Stimulated activated CD4-positive, alpha-beta T cell treated with anti-CD3 and anti-CD28 coated beads, Interleukin-2, amount 100 ng/mL, for 24 hours (primary cell): Measurements from ENCODE around the gene PROK1.
A peak's percentile ranks its signal among the peaks of the same experiment; 100 is the strongest.

Experiments
- DNase-seq, 2 donors: peaks; one replicate each; pipeline ENCODE4 v3.0.0-alpha.2; 2020

Gene PROK1

DNA sequence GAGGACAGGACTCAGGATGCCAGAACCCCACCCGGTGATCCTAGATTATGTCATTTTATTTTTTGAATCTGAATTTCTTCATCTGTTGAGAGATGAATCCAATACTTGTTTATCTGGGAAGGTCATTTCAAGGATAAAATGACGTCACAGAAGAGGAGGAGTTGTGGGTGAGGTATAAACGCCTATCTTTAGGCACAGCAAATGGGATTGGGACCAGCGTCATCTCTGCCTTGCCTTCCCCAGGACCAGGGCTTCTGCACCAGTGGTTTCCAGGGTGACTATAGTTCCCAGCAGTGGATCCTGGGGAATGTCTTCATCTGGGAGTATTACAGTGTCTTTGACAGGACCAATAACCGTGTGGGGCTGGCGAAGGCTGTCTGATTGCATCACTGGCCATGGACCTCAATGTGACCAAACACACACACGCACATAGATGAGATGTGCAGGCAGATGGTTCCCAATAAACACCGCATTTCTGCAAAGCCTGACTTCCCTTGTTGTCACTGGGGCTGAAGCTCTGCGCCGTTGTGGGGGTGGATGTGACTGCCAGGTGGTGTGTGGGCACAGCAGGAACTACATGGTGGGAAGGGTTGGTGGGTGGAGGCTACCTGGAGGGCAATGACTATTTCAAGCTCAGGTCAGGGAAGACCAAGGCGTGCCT, 40.0 kb downstream of the PROK1 start:
- no peak for DNase-seq

DNA sequence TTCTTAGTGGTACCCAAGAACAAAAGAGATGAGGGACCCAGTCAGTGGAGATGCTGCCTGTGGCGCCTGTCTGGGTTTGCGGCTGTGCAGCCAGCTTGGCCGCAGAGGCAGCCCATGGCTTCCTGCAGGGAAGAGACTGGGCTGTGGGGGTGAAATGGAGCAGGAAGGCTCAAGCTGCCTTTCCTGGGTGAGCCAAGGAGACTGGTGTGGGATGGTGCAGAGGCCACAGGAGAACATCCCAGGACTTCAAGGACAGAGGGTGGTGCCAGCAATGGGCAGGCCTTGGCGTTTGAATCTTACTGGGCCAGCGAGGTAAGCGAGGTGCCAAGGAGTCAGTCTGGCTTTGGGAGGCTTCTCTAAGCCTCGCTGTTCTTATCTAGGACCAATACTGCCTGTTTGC, 41.6 kb downstream of the PROK1 start:
- no peak for DNase-seq

DNA sequence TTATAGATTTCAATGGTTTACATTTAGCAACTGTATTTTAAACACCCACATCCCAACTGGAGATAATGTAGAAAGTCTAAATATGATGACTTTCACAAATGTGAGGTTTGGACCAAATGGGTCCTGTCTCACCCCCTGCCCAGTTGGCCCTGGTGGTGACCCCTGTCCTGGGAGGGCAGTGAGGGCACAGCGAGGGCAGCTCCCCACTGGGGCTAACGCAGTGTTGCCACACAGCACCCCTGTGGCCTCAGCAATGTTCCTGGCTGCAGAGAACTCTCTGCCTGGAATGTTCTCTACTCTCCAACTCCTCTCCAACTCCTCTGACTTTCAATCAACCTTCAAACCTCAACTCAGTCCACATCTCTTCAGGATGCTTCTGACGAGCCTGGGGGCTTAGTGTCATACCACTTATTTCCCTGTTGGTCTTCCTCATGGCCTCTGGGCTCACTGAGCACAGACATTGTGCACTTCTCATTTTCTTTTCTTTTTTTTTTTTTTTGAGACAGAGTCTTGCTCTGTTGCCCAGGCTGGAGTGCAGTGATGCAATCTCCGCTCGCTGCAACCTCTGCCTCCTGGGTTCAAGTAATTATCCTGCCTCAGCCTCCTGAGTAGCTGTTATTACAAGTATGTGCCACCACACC, 42.2 kb downstream of the PROK1 start:
- DNase-seq = no peak

DNA sequence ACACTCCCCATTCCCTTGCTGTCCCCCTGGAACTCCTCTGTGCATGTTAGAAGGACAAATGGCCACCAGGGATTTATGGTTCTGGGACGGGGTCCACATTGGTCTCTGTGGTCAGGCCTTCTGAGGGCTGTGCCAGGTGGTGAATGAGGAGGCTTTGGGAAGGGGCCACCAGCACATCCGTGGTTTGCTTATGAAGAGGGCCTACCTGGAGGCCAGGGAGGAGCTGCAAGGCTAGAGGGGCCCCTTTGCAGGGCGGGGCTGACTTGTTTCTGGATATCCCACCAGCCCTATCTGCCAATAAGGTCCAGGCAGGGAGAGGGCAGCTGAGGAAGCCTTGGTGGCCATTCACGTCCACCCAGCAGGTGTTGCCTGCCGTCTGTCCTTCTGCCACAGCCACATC, 43.1 kb downstream of the PROK1 start:
- no peak for DNase-seq

DNA sequence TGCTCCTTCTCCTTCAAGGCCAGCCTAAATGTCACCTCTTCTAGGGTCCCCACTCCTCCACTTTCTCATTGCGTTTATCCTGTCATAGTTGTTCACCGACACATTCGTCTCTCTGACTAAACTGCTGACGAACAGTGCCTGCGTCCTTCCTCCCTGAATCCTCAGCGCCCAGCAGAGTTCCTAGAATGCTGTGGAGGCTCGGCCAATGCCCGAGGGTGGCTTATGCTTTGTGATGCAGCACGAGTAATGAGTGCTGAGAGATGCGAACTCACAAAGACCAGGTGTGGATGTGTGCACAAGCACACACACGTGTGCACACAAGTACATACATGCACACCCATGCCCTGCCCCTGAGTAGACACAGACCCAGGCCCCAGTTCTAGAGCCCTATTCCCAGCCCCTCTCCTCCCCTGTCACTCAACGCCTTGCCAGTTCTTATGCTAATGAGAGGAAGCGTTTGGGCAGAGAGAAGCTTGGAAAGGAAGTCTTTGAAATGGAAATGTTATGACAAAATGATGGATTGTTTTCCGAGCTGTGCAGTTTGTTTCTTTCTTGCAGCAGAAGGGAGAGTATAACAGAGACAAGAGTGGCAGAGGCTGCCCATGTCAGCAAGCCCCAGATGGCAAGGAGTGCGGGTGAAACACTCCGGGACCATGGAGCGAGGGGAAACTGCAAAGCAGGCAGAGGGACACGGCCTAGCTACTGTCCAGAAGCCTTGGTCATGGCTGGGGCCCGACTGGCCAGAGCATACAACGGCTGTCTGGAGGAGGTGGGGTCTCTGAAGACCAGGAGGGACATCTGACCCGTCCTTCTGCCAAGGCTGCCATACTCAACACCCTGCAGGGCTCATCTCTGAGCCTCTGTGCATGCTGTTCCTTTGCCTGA, 43.8 kb downstream of the PROK1 start:
- DNase-seq = no peak

DNA sequence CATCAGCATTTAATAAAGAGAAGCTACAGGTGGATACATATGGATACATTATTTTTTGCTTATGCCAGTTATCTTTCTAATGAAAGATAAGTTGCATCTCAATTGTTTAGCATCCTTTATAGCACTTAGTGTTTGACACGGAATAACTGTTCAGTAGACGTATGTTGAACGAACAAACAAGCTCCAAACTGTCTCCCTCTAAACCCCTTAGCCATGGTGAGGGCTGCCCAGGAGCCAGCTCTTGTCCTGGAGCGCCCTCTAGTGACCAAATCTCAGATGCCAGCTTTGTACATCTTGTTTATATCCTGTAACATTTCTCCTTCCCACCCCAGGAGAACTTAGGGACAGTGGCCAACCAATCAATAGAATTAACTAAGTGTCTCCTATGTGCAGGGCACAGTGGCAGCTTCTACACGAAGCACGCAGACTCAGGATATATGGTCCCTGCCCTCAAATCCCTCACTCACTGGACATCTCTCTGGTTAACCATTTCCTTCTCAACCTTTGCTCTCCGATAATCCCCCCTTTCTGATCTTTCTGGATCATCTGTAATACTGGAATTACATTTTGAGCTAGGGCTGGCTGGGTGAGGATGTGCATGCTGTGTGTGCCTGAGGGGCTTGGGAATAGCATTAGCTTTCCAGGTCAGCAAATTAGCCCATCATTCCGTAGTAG, 45.1 kb downstream of the PROK1 start:
- DNase-seq = peak; percentile 84 to 85

DNA sequence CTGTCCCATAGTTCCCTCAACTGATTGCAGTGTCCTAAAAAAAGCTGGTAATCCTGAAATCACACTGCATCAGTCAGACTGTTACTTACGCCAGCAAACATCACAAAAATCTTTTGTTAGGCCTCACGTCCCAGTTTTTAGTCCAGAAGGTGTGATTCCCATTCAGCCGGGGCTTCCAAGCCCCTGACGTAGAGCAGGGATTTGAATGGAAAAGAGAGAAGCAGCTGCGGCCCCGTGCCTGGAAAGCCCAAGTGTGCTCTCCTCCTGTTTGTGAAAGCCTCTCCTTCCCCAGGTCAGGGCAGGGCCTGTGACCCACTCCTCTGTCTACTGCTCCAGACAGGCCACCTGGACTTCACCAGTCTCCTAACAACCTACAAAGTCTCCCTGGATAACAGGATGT, 47.3 kb downstream of the PROK1 start:
- DNase-seq = no peak

DNA sequence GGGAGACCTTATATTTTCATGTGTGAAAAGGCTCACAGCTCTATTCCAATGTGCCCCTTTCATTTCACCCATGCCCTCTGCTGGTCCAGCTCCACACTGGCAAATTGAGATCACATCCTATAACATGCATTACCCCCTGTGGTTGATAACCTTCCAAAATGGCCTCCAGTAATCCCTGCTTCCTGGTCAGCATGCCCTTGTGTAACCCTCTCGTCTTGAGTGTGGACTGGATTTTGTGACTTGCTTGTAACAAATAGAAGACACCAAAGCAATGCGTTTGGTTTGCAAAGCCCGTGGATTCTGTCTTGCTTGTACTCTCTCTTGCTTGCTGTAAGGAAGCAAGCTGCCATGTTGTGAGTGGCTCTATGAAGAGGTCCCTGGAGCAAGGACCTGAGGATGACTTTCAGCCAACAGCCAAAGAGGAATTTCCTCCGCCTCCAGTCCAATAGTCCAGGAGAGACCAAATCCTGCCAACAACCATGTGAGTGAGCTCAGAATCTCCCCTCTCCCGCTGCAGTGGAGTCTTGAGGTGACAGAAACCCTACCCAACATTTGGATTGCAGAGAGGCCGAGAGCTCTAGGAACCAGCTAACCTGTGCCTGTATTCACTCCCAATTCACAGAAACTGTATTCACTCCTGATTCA, 50.7 kb downstream of the PROK1 start:
- DNase-seq = no peak

DNA sequence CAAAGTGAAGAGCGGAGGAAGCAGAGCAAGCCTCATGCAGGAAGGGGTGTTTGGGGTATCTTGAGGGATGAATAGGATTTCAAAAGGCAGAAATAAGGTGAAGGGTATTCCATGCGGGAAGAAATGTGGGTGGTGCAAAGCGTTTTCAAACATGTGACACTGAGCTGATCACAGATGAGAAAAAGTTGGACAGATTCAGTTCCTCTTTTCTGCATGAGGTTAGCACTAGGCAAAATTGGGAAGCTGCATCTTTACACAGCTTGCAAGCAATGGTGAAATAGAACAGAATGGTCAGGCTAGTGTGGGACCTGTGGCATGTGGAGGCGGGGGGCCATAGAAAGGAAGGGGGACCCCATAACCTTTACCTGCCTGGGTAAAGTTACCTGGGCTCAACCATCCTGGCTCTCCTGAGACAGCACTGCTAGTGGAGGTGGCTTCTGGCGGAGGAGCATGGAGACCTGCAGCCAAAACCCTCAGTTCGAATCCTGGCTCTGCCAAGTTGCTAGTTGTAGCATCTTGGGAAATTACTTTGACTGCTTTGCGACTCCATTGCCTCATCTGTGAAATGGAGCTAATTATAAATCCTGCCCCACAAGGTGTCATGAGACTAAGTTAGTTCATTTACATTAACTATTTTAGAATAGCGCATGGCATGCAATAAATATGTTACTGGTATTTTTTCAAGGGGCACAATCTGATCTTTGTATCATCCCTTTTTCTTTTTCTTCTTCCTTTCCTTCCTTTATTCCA, 51.6 kb downstream of the PROK1 start:
- DNase-seq = no peak

DNA sequence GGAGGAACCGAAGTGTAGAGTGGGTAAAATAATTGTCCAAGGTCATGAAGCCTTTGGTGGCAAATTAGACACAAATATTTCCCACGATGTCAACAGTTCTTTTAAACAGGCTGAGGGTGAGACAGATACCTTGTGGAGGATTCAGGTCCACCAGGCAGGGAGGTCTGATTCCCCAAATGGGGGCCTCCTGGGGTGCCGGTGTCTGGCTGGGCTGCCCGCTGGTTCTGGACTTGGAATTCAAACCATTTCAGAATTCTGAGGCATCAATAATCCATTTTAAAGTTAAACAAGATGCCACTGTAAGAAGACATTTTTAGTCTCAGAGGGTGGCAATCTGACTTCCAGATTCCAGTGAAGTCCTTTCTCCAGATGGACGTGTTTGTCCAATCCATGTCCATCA, 52.5 kb downstream of the PROK1 start:
- no peak for DNase-seq

DNA sequence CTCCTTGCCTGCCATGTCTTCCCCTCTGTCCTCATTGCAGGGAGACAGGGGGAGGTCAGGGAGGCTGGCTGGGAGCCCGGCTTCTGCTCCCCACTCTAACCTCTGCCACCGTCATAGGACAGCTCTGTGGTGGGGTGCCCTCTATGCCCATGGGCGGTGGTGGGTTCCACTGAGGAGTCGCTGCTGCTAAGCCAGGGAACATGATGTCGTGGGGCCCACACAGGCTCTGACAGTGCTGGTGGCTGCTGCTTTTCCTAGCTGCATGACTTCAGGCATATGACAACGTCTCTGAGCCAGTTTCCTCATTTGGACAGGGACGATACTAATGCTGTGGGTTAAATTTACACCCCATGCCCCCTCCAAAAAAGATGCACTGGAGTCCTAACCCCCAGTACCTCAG, 53.3 kb downstream of the PROK1 start:
- no peak for DNase-seq

DNA sequence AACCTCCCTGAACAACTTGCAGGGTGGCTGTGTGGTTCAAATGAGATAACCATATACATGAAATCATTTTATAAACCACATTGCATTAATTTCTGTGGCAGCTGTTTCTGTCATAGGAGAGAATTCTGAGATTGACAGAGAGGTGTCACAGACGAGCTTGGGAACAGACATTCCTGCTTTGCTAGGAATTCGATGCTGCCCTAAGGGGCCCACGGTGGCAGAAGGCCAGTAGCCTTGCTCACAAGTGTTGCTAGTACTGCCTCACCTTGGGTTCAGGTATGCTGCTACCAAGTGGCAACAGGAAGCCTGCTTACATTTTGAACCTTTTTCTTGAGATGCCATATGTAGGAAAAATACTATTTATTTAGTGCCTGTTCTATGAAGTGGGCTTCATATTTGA, 54.6 kb downstream of the PROK1 start:
- DNase-seq = no peak

DNA sequence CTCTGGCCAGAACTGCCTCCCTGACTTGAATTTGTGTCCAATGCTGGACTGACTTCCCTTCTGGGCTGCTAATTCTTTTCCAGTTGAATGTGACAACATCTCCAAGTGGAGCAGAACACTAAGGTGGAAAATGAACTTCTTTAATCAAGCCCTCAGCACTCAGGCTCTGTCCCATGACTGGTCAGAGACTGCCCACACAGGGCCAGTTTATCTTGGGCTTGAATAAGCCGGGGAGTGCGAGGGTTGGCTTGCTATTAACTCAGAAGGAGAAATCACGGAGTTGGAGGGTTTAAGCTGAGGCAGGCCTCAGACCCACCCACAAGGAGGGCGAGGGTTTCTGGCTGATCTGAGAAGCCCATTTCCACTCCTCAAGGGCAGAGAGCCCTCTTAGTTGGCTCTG, 55.6 kb downstream of the PROK1 start:
- DNase-seq = no peak
